HEK293 (cell line): ENCODE data around the gene PACRG.

Source experiments
- CTCF ChIA-PET: fragments of 350-600 bp; formaldehyde crosslinking; extraction: SDS; loops from one replicate; lab custom pipeline; 2021; ENCODE audit warnings: antibody characterized with exemption; lab: Yijun Ruan, JAX
- POLR2A ChIA-PET: fragments of 300-600 bp; formaldehyde crosslinking; extraction: SDS; loops from one replicate; lab custom pipeline; 2020; ENCODE audit warnings: antibody characterized with exemption, inconsistent platforms; lab: Yijun Ruan, JAX
- H3K27ac ChIP-seq: fragments of 200-500 bp; sonication (Bioruptor generic); 2 replicates; pipeline ENCODE4 v1.5.1; 2014; ENCODE audit warnings: low read depth, low read length, control low read depth, inconsistent platforms; ENCODE audit errors: extremely low read depth
- H3K36me3 ChIP-seq, 2 experiments: fragments of 200-500 bp in 1 of 2; sonication (Bioruptor generic) in 1 of 2; 1 replicate in 1 of 2; 2 replicates in 1 of 2; pipeline ENCODE4 v1.5.1; 2014 to 2017; ENCODE audit warnings: inconsistent platforms in 2 of 2, low read length in 2 of 2; ENCODE audit not compliant: control insufficient read depth in 2 of 2, insufficient read depth in 1 of 2
- H3K4me1 ChIP-seq: fragments of 200-500 bp; sonication (Bioruptor generic); 2 replicates; pipeline ENCODE4 v1.5.1; 2014; ENCODE audit warnings: mild to moderate bottlenecking, low read length, inconsistent platforms; ENCODE audit not compliant: control insufficient read depth, insufficient read depth
- H3K4me3 ChIP-seq: 2 replicates; pipeline ENCODE4 v1.5.1; 2011; ENCODE audit warnings: low read depth, mild to moderate bottlenecking, control low read depth, low read length, moderate library complexity
- H3K9me3 ChIP-seq: fragments of 200-500 bp; sonication (Bioruptor generic); 2 replicates; pipeline ENCODE4 v1.5.1; 2014; ENCODE audit warnings: low read depth, low read length, inconsistent platforms; ENCODE audit not compliant: control insufficient read depth, insufficient read depth
- KLF9 ChIP-seq: fragments of 450-650 bp; formaldehyde crosslinking; IDR thresholded peaks from 2 replicates; pipeline ENCODE4 v1.5.1; 2016; ENCODE audit warnings: missing biosample characterization, missing genetic modification characterization, low read depth
- OVOL3 ChIP-seq: fragments of 450-650 bp; formaldehyde crosslinking; IDR thresholded peaks from 2 replicates; pipeline ENCODE4 v1.5.1; 2016; ENCODE audit warnings: missing biosample characterization, missing genetic modification characterization
- RBAK ChIP-seq: fragments of 450-650 bp; formaldehyde crosslinking; IDR thresholded peaks from 2 replicates; pipeline ENCODE4 v1.5.1; 2016; ENCODE audit warnings: missing biosample characterization, missing genetic modification characterization
- REST ChIP-seq: fragments of 450-650 bp; formaldehyde crosslinking; IDR thresholded peaks from 2 replicates; pipeline ENCODE4 v1.5.1; 2016; ENCODE audit warnings: missing biosample characterization, missing genetic modification characterization
- SCRT2 ChIP-seq: fragments of 450-650 bp; formaldehyde crosslinking; IDR thresholded peaks from 2 replicates; pipeline ENCODE4 v1.5.1; 2016; ENCODE audit warnings: missing biosample characterization, missing genetic modification characterization
- TCF7L2 ChIP-seq: IDR thresholded peaks from 2 replicates; pipeline ENCODE4 v1.6.1; 2011; ENCODE audit warnings: low read depth, mild to moderate bottlenecking, inconsistent platforms, low read length, moderate library complexity, borderline replicate concordance
- TRIM28 ChIP-seq: IDR thresholded peaks from 2 replicates; pipeline ENCODE4 v1.6.1; 2011; ENCODE audit warnings: low read length, control low read depth, borderline replicate concordance
- ZBTB1 ChIP-seq: fragments of 450-650 bp; formaldehyde crosslinking; IDR thresholded peaks from 2 replicates; pipeline ENCODE4 v1.5.1; 2016; ENCODE audit warnings: missing biosample characterization, missing genetic modification characterization
- ZFP69B ChIP-seq: fragments of 450-650 bp; formaldehyde crosslinking; IDR thresholded peaks from 2 replicates; pipeline ENCODE4 v1.5.1; 2016; ENCODE audit warnings: missing biosample characterization, missing genetic modification characterization
- ZNF140 ChIP-seq: fragments of 450-650 bp; formaldehyde crosslinking; IDR thresholded peaks from 2 replicates; pipeline ENCODE4 v1.5.1; 2016; ENCODE audit warnings: missing biosample characterization, missing genetic modification characterization
- ZNF157 ChIP-seq: fragments of 450-650 bp; formaldehyde crosslinking; IDR thresholded peaks from 2 replicates; pipeline ENCODE4 v1.5.1; 2016; ENCODE audit warnings: missing biosample characterization, missing genetic modification characterization
- ZNF174 ChIP-seq: fragments of 450-650 bp; formaldehyde crosslinking; IDR thresholded peaks from 2 replicates; pipeline ENCODE4 v1.5.0; 2017; ENCODE audit warnings: missing biosample characterization, mild to moderate bottlenecking, missing genetic modification characterization
- ZNF19 ChIP-seq: fragments of 450-650 bp; formaldehyde crosslinking; IDR thresholded peaks from 2 replicates; pipeline ENCODE4; 2016; ENCODE audit warnings: missing biosample characterization, missing genetic modification characterization, low read depth
- ZNF223 ChIP-seq: fragments of 450-650 bp; formaldehyde crosslinking; IDR thresholded peaks from 2 replicates; pipeline ENCODE4 v1.5.1; 2016; ENCODE audit warnings: missing biosample characterization, missing genetic modification characterization
- ZNF311 ChIP-seq: fragments of 450-650 bp; formaldehyde crosslinking; IDR thresholded peaks from 2 replicates; pipeline ENCODE4 v1.5.1; 2017; ENCODE audit warnings: missing biosample characterization, missing genetic modification characterization, borderline replicate concordance
- ZNF426 ChIP-seq: fragments of 450-650 bp; formaldehyde crosslinking; IDR thresholded peaks from 2 replicates; pipeline ENCODE4 v1.5.1; 2017; ENCODE audit warnings: missing biosample characterization, missing genetic modification characterization, mild to moderate bottlenecking, inconsistent platforms, moderate library complexity
- ZNF530 ChIP-seq: fragments of 450-650 bp; formaldehyde crosslinking; IDR thresholded peaks from 2 replicates; pipeline ENCODE4 v1.5.1; 2016; ENCODE audit warnings: low read depth, missing biosample characterization, missing genetic modification characterization
- ZNF610 ChIP-seq: fragments of 450-650 bp; formaldehyde crosslinking; IDR thresholded peaks from 2 replicates; pipeline ENCODE4 v1.5.1; 2016; ENCODE audit warnings: missing biosample characterization, missing genetic modification characterization, borderline replicate concordance
- ZNF664 ChIP-seq: fragments of 450-650 bp; formaldehyde crosslinking; IDR thresholded peaks from 2 replicates; pipeline ENCODE4 v1.5.1; 2016; ENCODE audit warnings: missing biosample characterization, missing genetic modification characterization
- ZNF707 ChIP-seq: fragments of 450-650 bp; formaldehyde crosslinking; IDR thresholded peaks from 2 replicates; pipeline ENCODE4 v1.5.1; 2016; ENCODE audit warnings: missing biosample characterization, missing genetic modification characterization
- ZNF792 ChIP-seq: fragments of 450-650 bp; formaldehyde crosslinking; IDR thresholded peaks from 2 replicates; pipeline ENCODE4 v1.5.1; 2016; ENCODE audit warnings: missing biosample characterization, missing genetic modification characterization
- TF ChIP-seq, protein P1 (sequence below): fragments of 450-650 bp; formaldehyde crosslinking; IDR thresholded peaks from 2 replicates; pipeline ENCODE4 v1.5.1; 2016; ENCODE audit warnings: missing biosample characterization, missing genetic modification characterization
- TF ChIP-seq, protein P2 (sequence below): fragments of 450-650 bp; formaldehyde crosslinking; IDR thresholded peaks from 2 replicates; pipeline ENCODE4 v1.5.1; 2016; ENCODE audit warnings: missing biosample characterization, missing genetic modification characterization
- TF ChIP-seq, protein P3 (sequence below): fragments of 450-650 bp; formaldehyde crosslinking; IDR thresholded peaks from 2 replicates; pipeline ENCODE4 v1.5.1; 2017; ENCODE audit warnings: missing biosample characterization, missing genetic modification characterization

The PACRG gene

GRCh38 chr6:163176097-163176496, 448.3 kb downstream of the PACRG start:
- no peaks in the 10 kb centered on the region for H3K4me1 ChIP-seq
- CTCF ChIA-PET = no interaction called here
- H3K27ac ChIP-seq = no peak overlapping the region
- no peaks in the 10 kb centered on the region for H3K36me3 ChIP-seq
- no peak overlapping the region for H3K4me3 ChIP-seq
- POLR2A ChIA-PET = no interaction called here
- TF ChIP-seq ZBTB1 (tag by site-specific recombination) (no peak), ZNF140 (tag by site-specific recombination) (no peak), ZNF426 (tag by site-specific recombination) (no peak), TCF7L2 (no peak), ZNF157 (tag by site-specific recombination) (no peak), ZNF223 (tag by site-specific recombination) (no peak), OVOL3 (tag by site-specific recombination) (no peak), ZNF792 (tag by site-specific recombination) (no peak), ZNF174 (no peak), ZNF707 (no peak), ZNF610 (tag by site-specific recombination) (no peak)
- TF ChIP-seq, all 188 proteins: peak for 0
- H3K9me3 ChIP-seq = no peaks in the 10 kb centered on the region

DNA sequence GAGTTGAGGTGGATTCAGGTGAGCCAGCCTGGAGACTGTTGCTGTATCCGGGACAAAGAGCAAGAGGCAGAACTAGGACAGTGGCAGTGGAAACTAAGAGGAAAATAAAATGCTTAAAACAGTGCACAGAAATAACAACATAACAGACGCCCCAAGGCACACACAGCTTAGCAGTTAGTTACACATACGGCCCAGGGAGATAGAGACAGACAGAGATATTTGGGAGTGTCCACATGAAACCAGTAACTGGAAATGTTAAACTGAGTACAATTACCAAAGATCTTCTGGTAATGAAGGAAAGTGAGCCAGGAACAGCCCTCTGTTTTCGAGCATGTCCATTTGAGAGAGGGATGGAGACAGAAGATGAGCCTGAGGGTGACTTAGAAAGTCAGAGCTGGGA, 449.2 kb downstream of the PACRG start:
- ChIA-PET CTCF (no interaction called here), POLR2A (no interaction called here)
- Histone ChIP-seq H3K27ac (no peak overlapping the region), H3K9me3 (no peaks in the 10 kb centered on the region), H3K4me3 (no peak overlapping the region), H3K36me3 (no peaks in the 10 kb centered on the region), H3K4me1 (no peaks in the 10 kb centered on the region)
- TF ChIP-seq, protein P1, sequence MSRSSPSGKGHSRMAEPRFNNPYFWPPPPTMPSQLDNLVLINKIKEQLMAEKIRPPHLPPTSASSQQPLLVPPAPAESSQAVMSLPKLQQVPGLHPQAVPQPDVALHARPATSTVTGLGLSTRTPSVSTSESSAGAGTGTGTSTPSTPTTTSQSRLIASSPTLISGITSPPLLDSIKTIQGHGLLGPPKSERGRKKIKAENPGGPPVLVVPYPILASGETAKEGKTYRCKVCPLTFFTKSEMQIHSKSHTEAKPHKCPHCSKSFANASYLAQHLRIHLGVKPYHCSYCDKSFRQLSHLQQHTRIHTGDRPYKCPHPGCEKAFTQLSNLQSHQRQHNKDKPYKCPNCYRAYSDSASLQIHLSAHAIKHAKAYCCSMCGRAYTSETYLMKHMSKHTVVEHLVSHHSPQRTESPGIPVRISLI (tag by site-specific recombination) = no peak
- TF ChIP-seq SCRT2 (no peak), RBAK (tag by site-specific recombination) (no peak)
- TF ChIP-seq, protein P2, sequence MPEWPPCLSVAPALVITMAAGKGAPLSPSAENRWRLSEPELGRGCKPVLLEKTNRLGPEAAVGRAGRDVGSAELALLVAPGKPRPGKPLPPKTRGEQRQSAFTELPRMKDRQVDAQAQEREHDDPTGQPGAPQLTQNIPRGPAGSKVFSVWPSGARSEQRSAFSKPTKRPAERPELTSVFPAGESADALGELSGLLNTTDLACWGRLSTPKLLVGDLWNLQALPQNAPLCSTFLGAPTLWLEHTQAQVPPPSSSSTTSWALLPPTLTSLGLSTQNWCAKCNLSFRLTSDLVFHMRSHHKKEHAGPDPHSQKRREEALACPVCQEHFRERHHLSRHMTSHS (tag by site-specific recombination) = no peak

DNA sequence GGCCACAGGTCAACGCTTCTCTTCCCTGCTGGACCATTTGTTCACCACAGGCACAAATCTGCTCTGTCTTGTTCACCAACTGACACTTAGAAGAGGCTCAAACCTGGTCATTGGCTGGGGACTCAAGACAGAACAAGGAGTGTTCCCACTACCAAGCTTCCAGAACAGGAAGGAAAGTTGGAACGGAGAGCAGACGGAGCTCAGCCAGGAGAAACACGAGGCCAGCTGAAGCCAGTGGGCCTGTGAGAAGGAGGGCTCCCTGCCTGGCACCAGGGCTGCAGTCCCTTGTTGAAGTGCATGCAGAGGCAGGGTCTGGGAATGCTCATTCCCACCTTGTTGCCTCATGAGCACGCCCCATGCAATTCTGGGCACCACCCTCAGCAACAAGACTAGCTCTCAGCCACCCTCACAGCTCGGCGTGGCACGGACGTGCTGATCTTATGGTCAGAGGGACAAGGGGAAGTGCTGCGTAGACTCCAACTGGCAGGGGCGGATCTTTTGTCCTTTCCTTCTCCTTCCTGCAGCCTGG, 450.2 kb downstream of the PACRG start:
- H3K9me3 ChIP-seq = no peaks in the 10 kb centered on the region
- no peaks in the 10 kb centered on the region for H3K36me3 ChIP-seq
- no peak overlapping the region for H3K4me3 ChIP-seq
- TF ChIP-seq KLF9 (tag by site-specific recombination) = no peak
- TF ChIP-seq RBAK (tag by site-specific recombination) = no peak
- no peak for TF ChIP-seq TRIM28
- TF ChIP-seq ZNF530 (tag by site-specific recombination) = no peak
- no peak for TF ChIP-seq ZNF311 (tag by site-specific recombination)
- no peak for TF ChIP-seq ZFP69B
- no peak for TF ChIP-seq ZNF664 (tag by site-specific recombination)
- TF ChIP-seq ZNF19 (tag by site-specific recombination) = no peak
- TF ChIP-seq, protein P3, sequence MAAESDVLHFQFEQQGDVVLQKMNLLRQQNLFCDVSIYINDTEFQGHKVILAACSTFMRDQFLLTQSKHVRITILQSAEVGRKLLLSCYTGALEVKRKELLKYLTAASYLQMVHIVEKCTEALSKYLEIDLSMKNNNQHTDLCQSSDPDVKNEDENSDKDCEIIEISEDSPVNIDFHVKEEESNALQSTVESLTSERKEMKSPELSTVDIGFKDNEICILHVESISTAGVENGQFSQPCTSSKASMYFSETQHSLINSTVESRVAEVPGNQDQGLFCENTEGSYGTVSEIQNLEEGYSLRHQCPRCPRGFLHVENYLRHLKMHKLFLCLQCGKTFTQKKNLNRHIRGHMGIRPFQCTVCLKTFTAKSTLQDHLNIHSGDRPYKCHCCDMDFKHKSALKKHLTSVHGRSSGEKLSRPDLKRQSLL = no peak
- TF ChIP-seq REST (tag by site-specific recombination) = no peak
- TF ChIP-seq, all 188 proteins: peak for 0
- ChIA-PET POLR2A (no interaction called here), CTCF (no interaction called here)
- H3K27ac ChIP-seq = no peak overlapping the region
- H3K4me1 ChIP-seq = no peaks in the 10 kb centered on the region
